Vagina (tissue), 2 donors: Measurements from ENCODE around the gene CFAP45.

ENCODE experiments used
- CTCF ChIP-seq, 3 experiments: fragments of 450-650 bp in 2 of 3; fragments of 200-600 bp in 1 of 3; sonication (generic) in 1 of 3; IDR thresholded peaks; one replicate each; pipeline ENCODE4 v1.5.1; 2017 to 2019; ENCODE audit warnings: antibody characterized with exemption in 3 of 3, mild to moderate bottlenecking in 2 of 3, moderate library complexity in 2 of 3
- POLR2A ChIP-seq, 2 donors: fragments of 450-650 bp; IDR thresholded peaks; one replicate each; pipeline ENCODE4 v1.6.1; 2017; ENCODE audit warnings: antibody characterized with exemption in 2 of 2, mild to moderate bottlenecking in 2 of 2, moderate library complexity in 2 of 2
- POLR2AphosphoS5 ChIP-seq, 2 donors: sonication (generic); formaldehyde crosslinking; IDR thresholded peaks; one replicate each; pipeline ENCODE4 v1.9.0; 2017; ENCODE audit warnings: antibody characterized with exemption in 2 of 2, mild to moderate bottlenecking in 2 of 2, low read depth in 1 of 2; ENCODE audit not compliant: insufficient read depth in 1 of 2

- no peak for TF ChIP-seq POLR2A (IDR thresholded peaks at IDR 0.05)
- no peak for TF ChIP-seq CTCF (IDR thresholded peaks at IDR 0.05)
- TF ChIP-seq POLR2AphosphoS5 (IDR thresholded peaks at IDR 0.05; ENCODE audit: insufficient read depth in 1 of 2, low read depth in 1 of 2), result no peak
Measured at GRCh38 chr1:159919236-159919865, 19.4 kb upstream of the CFAP45 start.
